ENCODE measurements around the gene ADARB2.

- TF ChIP-seq CTCF (IDR thresholded peaks at IDR 0.05), result no peak
- TF ChIP-seq ZFX (IDR thresholded peaks at IDR 0.05; ENCODE audit: borderline replicate concordance), result no peak
Measured at GRCh38 chr10:1712314-1712713, 25.0 kb downstream of the ADARB2 start.
